Right atrium auricular region (tissue), 2 donors: ENCODE data around the gene DNAJC3. TPM values are rescaled to one million over a fixed set of nuclear protein-coding genes. Genes with fewer than 3 reads are reported as not detected.

ENCODE experiments used
- DNase-seq: peaks from one replicate; pipeline ENCODE4 v3.0.0-alpha.2; 2019; ENCODE audit warnings: low spot score
- H3K27ac ChIP-seq, 2 donors: fragments of 200-600 bp; sonication (generic); 1 replicate in 1 of 2; 2 replicates in 1 of 2; pipeline ENCODE4 v1.5.1; 2016 to 2019
- H3K27me3 ChIP-seq, 2 donors: fragments of 200-600 bp; sonication (generic); one replicate each; pipeline versions ENCODE4 v1.5.1 to v1.6.0; 2017 to 2019
- H3K36me3 ChIP-seq: fragments of 200-600 bp; sonication (generic); one replicate; pipeline ENCODE4 v1.5.1; 2016
- H3K4me1 ChIP-seq, 2 donors: fragments of 200-600 bp; sonication (generic); one replicate each; pipeline versions ENCODE4 v1.5.1 to v1.6.0; 2017 to 2019
- H3K4me3 ChIP-seq, 2 donors: fragments of 200-600 bp; sonication (generic); 1 replicate in 1 of 2; 2 replicates in 1 of 2; pipeline ENCODE4 v1.5.1; 2017 to 2019; ENCODE audit warnings: mild to moderate bottlenecking in 1 of 2, moderate library complexity in 1 of 2
- H3K9me3 ChIP-seq, 2 donors: fragments of 200-600 bp; sonication (generic); one replicate each; pipeline ENCODE4 v1.5.1; 2019
- total RNA-seq, 2 donors: library from RNA; depleted of rRNA; stranded (reverse); fragments of >200 nt; gene quantifications; one replicate each; pipeline ENCODE4 v1.1.0, GENCODE V29; 2016
- TF ChIP-seq, protein P1 (sequence below), 2 donors: fragments of 200-600 bp; sonication (generic); IDR thresholded peaks; one replicate each; pipeline ENCODE4 v1.5.1; 2019; ENCODE audit warnings: antibody characterized with exemption in 2 of 2

The DNAJC3 gene
- total RNA-seq, 2 donors from 2014 or later, result 32.6 to 37.7 TPM

DNA sequence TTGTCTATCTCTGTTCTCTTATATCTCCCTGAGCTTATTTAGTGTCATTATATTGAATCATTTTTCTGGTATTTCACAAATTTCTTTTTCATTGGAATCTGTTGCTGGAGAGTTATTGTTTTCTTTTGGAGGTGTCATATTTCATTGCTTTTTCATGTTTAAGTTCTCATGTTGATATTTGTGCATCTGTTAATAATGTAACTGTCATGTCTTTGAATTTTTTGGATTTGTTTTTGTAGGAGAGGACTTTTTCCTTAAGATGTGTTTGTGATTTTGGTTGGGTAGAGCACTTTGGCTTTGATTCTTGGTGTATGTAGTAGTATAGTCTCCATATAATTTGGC lies 64.0 kb downstream of the DNAJC3 start:
- TF ChIP-seq, protein P1, sequence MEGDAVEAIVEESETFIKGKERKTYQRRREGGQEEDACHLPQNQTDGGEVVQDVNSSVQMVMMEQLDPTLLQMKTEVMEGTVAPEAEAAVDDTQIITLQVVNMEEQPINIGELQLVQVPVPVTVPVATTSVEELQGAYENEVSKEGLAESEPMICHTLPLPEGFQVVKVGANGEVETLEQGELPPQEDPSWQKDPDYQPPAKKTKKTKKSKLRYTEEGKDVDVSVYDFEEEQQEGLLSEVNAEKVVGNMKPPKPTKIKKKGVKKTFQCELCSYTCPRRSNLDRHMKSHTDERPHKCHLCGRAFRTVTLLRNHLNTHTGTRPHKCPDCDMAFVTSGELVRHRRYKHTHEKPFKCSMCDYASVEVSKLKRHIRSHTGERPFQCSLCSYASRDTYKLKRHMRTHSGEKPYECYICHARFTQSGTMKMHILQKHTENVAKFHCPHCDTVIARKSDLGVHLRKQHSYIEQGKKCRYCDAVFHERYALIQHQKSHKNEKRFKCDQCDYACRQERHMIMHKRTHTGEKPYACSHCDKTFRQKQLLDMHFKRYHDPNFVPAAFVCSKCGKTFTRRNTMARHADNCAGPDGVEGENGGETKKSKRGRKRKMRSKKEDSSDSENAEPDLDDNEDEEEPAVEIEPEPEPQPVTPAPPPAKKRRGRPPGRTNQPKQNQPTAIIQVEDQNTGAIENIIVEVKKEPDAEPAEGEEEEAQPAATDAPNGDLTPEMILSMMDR (IDR thresholded peaks at IDR 0.05), result no peak
- Histone ChIP-seq H3K36me3 (no peaks in the 10 kb centered on the region), H3K4me1 (peaks cover 0 to 6% of the 10 kb centered on the region in 2 donors), H3K27me3 (no peaks in the 10 kb centered on the region), H3K4me3 (no peak overlapping the region), H3K9me3 (no peaks in the 10 kb centered on the region), H3K27ac (no peak overlapping the region)
- DNase-seq, result no peak

- TF ChIP-seq, protein P1 (IDR thresholded peaks at IDR 0.05), result no peak
- Histone ChIP-seq H3K36me3 (no peaks in the 10 kb centered on the region), H3K27me3 (no peaks in the 10 kb centered on the region), H3K4me3 (no peak overlapping the region), H3K4me1 (peaks cover 0 to 6% of the 10 kb centered on the region in 2 donors), H3K27ac (no peak overlapping the region), H3K9me3 (no peaks in the 10 kb centered on the region)
- no peak for DNase-seq
These were observed 64.9 kb downstream of the DNAJC3 start for GRCh38 chr13:95741584-95742563.

DNA sequence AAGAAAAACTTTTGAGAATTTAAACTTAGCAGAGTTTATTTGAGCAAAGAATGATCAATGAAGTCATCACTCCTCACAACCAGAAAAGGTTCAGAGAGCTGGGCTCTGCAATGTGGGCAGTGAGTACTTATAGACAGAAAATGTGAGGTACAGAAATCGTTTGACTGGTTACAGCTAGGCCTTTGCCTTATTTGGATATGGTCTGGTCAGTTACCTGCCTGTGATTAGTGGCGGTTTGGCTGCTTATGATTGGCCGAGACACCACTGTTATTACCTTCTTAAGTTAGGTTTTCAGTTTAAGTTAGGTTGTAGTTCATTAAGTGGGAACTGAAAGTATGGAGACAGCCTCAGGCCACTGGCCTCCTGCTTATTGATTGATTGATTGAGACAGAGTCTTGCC lies 66.3 kb downstream of the DNAJC3 start:
- Histone ChIP-seq H3K4me1 (peaks cover 0 to 6% of the 10 kb centered on the region in 2 donors), H3K27me3 (no peaks in the 10 kb centered on the region), H3K36me3 (no peaks in the 10 kb centered on the region), H3K27ac (no peak overlapping the region), H3K9me3 (no peaks in the 10 kb centered on the region), H3K4me3 (no peak overlapping the region)
- TF ChIP-seq, protein P1 (IDR thresholded peaks at IDR 0.05), result no peak
- no peak for DNase-seq

DNA sequence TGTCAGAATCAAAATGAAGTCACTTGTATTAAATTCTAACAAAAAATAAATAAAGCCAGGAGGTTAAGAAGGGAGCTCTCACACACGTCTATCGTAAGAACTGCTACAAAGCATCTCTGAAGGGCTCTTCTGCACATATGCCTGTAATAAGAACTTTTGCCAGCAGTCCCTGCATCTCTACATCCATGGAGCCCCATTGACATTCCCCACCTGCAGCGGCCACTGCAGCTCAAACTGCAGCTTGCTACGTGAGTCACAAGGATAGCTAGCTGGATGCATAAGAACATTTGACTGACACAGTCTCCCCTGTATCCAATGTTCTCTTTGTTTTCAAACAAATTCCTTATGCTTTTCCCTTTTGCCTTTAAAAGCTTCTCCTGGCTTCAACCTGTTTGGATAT lies 68.3 kb downstream of the DNAJC3 start:
- no peak for DNase-seq

DNA sequence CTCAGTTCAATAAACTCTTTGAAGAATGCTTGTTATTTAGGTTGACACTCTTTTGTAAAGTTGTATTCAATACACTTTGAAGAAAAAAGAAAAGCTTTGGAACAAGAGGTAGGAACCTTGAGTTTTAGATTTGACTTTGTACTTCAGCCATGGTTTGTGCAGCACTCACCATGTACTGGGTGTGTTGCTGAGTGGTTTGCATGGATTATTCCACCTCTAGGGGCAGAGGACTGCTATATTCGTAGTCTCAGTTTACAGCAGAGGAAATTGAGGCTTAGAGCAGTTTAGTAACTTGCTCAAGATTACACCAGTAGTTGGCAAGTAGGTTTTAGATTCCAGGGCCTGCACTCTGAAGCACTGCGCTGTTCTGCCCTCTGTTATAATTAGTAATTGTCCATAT lies 68.8 kb downstream of the DNAJC3 start:
- H3K27ac ChIP-seq, result no peak overlapping the region
- peaks cover 0 to 6% of the 10 kb centered on the region in 2 donors for H3K4me1 ChIP-seq
- no peak overlapping the region for H3K4me3 ChIP-seq
- H3K36me3 ChIP-seq, result no peaks in the 10 kb centered on the region
- no peaks in the 10 kb centered on the region for H3K27me3 ChIP-seq
- no peak for DNase-seq
- H3K9me3 ChIP-seq, result no peaks in the 10 kb centered on the region
- TF ChIP-seq, protein P1 (IDR thresholded peaks at IDR 0.05), result no peak

More for the DNA sequence above, 68.3 kb downstream of the DNAJC3 start:
- no peaks in the 10 kb centered on the region for H3K36me3 ChIP-seq
- H3K27ac ChIP-seq, result no peak overlapping the region
- peaks cover 0 to 6% of the 10 kb centered on the region in 2 donors for H3K4me1 ChIP-seq
- H3K4me3 ChIP-seq, result no peak overlapping the region
- TF ChIP-seq, protein P1 (IDR thresholded peaks at IDR 0.05), result no peak
- no peaks in the 10 kb centered on the region for H3K27me3 ChIP-seq
- no peaks in the 10 kb centered on the region for H3K9me3 ChIP-seq
